Inferior parietal cortex (tissue), 1 donor: ENCODE data around the gene AGR3.
A peak's percentile ranks its signal among the peaks of the same experiment; 100 is the strongest.
"Not testable (repeated sequence)": the region's sequence is repeated elsewhere in the genome, so short reads cannot be mapped to it uniquely, and the experiment has no call there.

Experiments used
- DNase-seq: peaks from one replicate; pipeline ENCODE4 v3.0.0-alpha.2; 2016; ENCODE audit errors: extremely low spot score

Gene AGR3

DNA sequence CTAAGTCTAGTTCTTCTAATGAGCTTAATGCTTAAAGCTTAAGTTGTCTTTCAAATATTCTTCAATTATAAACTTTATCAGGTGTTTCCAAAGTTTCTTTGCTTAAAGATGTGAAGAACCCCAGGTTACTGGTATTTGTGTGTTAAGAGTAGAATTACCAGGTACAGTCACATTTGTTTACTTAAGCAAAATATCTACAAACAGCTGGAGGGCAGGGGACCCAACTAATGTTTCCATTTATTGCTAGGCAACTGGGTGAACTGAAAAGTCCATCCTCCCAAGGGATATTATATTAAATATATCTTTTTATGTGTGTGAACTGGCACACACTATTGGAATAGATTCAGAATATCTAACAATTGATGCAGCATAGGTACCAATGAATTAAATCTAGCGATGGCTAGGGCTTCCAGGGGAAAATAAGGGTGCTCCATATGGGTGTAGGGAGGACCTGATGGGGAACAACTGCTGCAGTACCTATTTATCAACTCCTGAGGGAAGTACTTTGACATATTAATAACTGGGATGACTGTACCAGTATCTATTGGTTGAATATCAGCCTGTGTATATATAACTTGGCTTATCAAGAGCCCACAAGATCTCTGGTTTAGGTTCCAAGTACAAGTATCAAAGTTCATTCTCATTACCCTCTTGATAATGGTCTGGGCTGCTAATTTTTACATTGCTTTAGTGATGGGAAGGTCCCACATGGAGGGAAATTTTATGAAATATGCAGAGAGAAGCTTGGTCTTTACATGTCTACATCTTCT is 10.3 kb upstream of the AGR3 start:
- DNase-seq: no peak

DNA sequence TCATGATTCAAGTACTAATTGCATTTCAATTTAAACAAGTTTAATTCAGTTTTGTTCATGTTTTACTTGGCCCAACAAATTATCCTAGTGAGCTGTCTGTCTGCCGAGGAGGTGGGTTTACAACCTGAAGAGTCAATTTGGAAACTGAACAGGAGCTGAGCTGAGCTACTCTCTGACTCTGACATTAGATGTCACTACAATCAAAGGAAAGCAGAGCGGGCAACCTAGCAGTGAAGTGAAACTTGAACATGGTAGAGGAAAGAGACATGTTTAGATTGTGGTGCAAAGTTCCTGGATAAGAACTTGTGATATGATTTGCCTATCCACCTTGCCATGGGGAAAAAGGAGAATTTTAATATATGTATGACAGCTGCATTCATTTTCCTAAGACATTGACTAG is 9.6 kb upstream of the AGR3 start:
- peak; percentile 50 for DNase-seq

DNA sequence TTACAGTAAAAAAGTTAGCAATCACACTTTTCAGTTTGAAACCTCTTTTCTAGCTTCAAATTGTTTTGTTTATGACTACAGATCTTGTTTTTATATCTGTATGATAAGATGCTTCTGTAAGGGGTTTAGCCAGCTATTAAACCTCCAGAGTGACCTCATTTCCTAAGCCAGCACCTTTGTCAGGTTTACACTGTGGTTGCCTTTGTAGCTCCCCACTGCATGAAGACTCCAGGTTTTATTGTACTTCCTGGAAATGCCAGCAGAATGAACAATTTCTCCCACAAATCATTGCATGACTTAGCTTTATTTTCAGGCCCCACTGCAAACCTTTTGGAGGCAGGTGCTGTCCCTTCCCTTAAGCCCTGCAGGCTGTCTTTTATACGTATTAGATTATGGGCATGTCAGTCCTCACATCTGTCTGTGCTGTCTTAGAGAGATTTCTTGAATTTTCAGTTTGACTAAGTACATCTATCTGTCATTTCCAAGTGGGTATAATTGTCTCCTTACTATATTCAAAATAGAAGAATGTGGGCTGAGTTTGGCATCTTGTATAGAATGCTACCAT is 8.2 kb upstream of the AGR3 start:
- no peak for DNase-seq

DNA sequence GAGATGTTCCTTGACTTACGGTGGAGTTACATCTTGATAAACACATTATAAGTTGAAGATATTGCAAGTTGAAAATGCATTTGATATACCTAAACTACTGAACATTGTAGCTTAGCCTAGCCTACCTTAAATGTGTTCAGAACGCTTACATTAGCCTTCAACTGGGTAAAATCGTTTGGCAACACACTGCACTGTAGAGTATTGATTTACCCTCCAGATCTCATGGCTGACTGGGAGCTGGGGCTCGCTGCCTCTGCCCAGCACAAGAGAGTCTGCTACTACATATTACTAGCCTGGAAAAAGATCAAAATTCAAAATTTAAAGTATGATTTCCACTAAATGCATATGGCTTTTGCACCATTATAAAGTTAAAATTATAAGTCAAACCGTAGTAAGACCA is 7.5 kb upstream of the AGR3 start:
- DNase-seq: no peak

DNA sequence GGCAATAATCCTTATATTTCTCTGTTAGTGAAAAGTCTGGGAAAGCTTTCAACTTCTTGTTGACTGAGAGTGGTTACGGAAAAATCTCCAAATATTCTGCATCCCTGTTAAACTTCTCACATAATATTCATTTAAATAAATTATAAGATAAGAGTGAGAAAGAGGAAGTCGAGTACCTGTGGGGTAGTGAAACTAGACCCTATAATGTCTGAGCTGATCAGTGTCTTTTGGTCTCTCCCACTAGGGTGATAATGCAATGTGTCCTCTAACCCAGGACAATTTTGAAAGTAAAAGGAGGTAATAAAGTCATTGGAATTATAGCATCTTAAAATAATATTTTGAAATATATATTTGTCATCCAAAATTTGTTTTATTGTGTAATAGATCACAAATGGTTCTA is 2.1 kb upstream of the AGR3 start:
- DNase-seq: no peak

DNA sequence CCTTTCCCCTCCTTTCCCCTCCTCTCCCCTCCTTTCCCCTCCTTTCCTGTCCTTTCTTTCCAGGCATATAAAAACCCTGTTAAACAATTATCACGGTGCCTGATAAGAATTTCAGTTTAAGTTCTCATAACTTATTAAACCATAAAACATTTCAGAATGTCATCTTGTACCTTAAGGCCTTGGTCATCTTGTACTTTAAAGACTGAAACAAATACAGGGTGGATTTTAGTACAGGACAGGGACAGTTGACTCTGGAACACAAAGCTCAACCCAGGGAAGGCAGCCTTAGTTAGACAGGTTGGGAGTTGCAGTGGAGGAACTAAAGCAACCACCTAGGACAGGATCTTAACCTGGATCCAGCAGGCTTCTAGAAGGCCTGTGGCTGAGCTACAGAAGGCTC is 1.2 kb downstream of the AGR3 start:
- no peak for DNase-seq

DNA sequence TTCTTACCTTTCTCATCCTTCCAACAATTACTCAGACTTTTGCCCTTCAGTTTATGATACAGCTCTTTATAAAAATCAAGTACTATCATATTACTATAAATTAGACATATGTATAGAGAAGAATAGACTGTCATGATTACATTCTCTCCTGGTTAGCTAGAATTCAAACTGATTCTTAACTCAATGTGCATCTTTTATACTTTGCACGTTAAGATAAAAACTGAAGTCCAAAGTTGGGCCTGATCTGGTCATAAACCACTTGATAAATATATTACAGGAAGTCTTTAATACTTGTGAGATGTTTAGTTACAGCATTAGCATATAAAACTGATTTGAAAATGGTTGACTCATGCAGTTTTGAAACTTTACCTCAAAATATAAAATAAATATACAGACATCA is 2.6 kb downstream of the AGR3 start:
- DNase-seq: no peak

DNA sequence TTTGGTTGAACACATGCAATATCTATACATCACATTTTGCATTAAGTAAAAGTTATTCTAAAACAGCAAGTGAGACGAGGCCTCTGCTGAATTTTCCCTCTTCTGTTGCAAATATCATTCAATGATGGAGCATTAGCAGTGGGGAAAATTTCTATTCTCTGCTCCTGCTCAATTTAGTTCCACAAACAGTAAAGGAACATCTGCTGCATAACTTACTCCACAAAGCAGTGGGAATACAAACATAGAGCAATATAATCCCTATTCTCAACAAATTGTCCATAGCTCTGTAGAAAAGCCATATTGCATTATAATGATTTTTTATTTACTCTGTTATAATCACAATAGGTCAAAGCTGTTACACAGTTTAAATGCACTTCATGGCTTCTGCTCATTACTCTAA is 5.9 kb downstream of the AGR3 start:
- DNase-seq: no peak

DNA sequence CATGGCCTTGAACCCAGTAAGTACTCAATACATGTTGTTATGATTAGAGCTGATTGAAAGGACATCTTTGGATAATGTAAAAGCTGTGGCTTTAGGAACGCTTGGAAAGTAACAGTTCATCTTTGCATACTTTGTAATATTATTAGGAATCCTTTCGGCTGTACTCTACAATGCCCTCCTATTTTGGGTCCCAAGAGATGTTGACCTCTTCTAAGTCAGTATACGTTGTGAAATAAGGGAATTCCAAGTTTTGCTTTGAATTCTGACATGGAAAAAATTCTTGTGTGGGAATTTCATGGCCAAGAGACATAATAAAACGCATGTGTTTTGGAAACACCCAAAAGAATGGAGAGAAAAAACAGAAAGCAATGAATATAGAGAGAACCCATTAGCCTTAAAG is 7.7 kb downstream of the AGR3 start:
- no peak for DNase-seq

DNA sequence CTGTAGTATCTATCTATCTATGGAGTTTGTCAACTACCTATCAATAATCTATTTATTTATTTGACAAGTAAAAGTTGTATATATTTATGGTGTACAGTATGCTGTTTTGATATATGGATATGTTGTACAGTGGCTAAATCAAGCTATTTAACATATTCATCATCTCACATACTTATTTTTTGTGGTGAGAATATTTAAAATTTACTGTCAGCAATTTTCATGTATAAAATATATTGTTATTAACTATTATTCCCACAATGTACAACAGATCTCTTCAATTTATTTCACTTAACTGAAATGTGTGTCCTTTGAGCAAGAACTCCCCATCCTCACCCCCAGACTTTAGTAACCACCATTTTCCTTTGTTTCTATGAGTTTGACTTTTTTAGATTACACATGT is 14.5 kb downstream of the AGR3 start:
- no peak for DNase-seq

DNA sequence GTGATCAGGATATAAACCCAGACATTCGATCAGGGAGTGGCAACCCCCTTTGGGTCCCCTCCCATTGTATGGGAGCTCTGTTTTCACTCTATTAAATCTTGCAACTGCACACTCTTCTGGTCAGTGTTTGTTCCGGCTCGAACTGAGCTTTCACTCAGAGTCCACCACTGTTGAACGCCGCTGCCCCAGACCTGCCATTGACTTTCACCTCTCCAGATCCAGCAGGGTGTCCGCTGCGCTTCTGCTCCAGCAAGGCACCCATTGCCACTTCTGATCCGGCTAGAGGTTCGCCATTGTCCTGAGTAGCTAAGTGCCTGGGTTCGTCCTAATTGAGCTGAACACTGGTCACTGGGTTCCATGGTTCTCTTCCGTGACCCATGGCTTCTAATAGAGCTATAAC is 28.6 kb downstream of the AGR3 start:
- not testable (repeated sequence) for DNase-seq

DNA sequence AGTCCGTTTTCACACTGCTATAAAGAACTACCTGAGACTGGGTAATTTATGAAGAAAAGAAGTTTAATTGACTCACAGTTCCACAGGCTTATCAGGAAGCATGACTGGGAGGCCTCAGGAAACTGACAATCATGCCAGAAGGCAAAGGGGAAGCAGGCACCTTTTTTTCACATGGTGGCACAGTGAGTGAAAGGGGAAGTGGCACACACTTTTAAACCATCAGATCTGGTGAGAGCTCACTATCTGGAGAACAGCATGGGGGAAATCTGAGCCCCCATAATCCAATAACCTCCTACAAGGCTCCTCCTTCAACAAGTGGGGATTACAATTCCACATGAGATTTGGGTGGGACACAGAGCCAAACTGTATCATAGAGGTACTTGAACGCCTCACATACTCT is 30.0 kb downstream of the AGR3 start:
- no peak for DNase-seq

DNA sequence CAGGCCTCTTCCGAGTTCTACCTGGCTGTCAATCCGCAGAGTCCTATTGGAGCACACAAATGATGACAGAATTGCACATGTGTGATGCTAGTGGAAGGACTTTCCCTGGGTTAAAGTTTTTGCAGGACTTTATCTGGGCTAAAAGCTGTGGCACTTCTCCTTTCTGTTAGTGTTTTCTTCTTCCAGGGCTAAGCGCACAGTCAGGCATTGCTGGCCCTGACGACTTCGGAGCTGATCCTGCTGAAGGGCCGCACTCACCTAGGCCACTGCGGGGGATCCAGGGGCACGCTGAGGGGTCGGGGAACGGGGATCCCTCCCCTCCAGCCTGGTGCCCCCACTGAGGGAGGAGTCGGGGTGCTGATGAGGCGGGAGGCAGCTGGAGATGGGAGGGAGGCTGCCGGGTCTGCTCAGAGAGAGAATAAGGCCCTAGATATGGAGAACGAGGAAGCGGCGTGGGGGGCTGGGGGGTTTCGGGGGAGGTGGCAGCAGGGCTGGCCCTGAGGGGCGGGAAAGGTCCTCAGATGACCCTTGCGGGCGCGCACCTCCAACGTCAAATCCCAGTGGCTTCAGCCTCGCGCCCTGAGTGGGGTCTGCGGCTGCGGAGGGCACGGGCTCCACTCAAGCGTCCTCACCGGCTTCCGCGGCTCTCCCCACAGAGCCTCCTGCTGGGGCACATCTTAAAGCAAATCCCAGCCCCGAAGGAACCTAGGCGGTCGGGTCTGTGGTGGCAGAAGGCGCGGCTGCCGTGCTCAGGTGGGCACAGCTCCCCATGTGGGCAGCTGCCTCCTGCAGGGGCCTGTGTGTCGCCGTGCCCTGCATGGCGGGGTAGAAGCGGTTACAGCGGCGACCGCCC is 30.9 kb downstream of the AGR3 start:
- DNase-seq: no peak

DNA sequence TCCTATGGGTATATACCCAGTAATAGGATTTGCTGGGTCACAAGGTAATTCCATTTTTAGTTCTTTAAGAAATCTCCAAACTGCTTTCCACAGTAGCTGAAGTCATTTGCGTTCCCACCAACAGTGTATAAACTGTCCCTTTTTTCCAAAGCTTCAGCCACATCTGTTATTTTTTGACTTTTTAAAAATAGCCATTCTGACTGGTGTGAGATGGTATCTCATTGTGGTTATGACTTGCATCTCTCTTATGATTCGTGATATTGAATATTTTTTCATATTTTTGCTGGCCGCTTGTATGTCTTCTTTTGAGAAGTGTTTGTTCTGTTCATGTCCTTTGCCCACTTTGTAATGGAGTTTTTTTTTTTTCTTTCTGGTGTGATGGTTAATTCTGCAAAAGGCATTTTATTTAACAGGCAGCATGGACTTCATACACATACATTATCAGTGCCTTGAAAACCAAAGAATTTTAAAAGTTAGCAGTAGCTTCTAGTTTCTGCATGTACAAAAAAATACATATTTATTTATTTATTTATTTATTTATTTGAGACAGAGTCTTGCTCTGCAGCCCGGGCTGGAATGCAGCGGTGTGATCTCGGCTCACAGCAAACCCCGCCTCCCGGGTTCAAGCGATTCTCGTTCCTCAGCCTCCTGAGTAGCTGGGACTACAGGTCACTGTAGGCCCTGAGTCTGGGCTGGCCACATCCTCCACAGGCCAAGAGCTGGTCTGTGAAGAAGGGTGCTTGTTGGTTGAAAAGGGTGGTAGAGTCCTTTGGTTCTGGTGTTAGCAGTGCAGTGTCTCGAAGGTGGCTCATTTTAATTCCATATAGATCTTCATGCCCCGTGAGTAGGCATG is 32.3 kb downstream of the AGR3 start:
- DNase-seq: no peak

DNA sequence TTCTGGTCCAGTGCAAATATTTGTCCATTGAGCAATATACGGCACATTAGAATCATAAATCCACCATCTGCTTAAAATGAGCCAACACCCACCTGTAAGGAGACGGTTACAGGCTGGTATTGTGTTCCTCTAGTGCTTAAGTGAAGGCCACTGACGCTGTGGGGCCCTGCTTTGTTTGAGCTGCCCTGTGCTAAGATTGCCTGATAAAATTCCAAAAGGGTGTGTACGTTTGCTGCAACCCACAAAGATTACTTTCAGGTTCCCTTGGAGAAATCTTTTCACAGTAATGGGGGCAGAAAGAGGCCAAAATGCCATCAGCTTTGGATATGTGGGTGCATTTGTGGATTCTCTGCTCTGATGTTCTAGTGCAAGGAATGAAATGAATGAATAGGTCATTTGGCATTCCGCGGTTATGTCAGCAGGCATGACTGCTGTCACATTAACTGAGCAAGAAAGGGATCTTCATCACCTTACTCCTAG is 34.4 kb downstream of the AGR3 start:
- no peak for DNase-seq

DNA sequence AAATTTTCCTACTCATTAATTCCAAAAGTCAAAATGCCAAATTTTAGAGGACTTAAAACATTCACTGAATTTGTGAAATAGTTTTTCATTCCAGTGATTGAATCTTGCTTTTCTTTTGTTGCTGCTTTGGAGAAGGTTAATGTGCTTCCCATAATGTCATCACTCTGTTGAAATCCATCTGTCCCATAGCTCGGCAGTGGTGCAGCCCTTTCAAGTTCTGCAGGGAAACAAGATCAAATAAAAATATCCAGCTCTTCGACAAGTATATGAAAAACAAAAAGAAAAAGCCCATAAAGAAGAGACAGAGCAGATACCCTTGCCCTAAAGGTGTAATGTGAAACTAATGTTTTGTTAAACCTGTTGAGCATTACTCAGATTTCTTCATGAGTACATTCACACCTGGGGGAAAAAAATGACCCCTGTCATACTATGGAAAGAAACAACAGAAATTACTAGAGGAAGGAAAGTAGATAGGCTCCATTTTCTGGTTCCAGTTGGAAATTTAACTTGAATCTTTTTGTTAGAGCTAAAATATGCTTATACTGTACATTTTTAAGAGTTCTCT is 35.1 kb downstream of the AGR3 start:
- no peak for DNase-seq

DNA sequence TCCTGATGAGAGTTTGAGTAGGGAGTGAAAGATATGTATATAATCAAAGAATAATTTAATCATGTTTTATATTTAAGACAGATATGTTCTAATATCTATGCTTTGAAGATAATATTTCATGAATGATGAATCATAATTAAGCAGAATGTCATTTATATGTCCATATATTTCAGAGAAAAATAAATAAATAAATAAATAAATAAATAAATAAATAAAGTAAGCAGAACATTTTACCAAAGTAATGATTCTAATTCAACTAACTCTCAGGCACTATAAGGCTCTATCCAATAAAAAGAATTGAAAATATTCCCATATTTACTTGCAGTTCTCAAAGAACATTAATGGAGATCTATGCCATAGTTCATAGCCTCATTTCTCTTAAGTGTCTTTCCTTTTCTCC is 36.0 kb downstream of the AGR3 start:
- DNase-seq: no peak

DNA sequence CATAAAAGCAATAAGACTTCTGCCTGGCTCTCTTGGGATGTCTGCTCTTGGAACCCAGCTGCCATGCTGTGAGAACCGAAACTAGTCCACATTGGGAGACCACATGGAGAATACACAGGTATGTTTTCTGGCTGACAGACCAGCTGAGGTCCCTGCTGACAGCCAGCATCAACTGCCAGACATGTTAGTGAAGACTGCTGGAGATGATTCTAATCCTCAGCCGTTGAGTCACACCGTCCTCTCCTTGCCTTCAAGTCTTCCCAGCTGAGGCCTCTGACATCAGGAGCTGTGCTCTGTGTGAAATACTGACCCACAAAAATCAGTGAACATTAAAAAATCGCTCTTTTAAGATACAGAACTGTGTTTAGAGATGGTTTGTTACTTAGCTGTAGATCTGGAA is 40.1 kb downstream of the AGR3 start:
- no peak for DNase-seq

DNA sequence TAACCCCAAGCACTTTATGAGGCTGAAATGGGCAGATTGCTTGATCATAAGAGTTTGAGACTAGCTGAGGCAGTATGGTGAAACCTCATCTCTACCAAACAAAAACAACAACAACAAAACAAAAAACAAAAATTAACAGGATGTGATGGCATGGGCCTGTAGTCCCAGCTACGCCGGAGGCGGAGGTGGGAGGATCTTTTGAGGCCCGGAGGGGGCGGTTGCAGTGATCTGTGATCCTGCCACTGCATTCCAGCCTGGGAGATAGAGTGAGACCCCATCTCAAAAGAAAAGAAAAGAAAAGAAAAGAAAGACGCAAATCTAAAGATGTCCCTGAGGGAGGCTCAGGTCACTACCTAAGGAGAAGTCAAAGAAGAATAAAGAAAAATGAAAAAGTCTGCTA is 41.7 kb downstream of the AGR3 start:
- no peak for DNase-seq

DNA sequence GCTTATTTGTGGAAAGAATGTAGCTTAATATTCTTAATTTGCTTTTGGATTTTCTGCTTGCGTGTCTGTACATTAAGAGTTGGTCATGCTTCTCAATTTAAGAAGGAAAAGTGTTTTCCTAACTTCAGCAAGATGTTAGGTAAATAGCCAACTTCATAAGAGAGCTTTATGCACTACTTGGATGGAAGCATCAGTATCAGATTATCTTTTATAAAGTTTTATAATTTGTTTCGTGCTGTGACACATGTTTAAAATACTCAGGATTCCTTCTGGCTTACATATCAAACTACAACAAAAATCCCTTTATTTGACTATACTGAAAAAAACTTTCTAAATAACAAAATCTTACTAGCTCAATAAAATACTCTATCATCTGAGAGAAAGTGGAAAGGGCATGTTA is 42.1 kb downstream of the AGR3 start:
- DNase-seq: no peak

DNA sequence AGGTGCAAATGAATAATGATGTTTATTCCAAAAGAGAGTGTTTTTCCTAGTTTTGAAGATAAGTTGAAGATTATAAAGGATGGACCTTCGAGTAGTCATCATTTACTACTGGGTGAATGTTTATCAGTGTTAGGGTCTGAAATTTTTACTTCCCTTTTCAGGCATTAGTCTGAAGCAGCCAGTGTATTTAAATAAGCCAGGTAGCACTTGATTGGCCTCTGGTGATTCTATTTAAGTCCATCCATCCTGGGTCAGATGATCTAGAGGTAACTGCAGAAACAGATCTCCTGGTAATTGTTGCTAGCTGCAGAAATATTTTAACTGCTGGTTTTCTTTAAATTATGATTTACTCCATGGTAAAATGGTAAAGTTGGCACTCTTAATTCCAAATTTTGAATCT is 42.9 kb downstream of the AGR3 start:
- no peak for DNase-seq

DNA sequence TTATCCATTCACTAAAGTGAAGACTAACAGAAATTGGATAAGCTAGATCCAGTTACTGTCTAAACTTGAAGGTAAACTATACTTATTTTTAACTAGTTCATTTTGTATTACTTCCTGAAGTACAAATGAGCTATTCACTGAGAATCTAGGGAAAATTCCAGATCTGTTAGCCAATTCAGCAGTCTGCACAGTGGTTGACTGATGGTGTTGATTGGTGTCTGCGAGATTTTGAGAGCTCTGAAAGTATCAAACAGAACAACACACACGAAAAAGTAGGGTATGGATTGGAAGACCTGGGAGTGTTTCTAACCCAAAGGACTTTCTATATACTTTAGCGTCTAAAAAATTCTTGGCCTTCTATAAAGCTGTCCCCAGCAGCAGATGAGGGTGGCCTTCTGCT is 43.4 kb downstream of the AGR3 start:
- DNase-seq: no peak
